ENCODE data around the gene CIBAR2.
"Not testable (repeated sequence)": the region's sequence is repeated elsewhere in the genome, so short reads cannot be mapped to it uniquely, and the experiment has no call there.

The CIBAR2 gene

GRCh38 chr16:85125570-85126393 is 13.5 kb upstream of the CIBAR2 start:
- Histone ChIP-seq H3K4me3 (ENCODE audit: low read depth in 1 of 2, low read length in 2 of 2) (no peak overlapping the region), H3K27ac (ENCODE audit: low read length) (no peak overlapping the region), H3K4me1 (ENCODE audit: control insufficient read depth in 1 of 2, insufficient read depth in 2 of 2, low read length in 2 of 2) (peaks cover 13 to 23% of the 10 kb centered on the region in 2 donors)

GRCh38 chr16:85124636-85125346 is 12.5 kb upstream of the CIBAR2 start:
- Histone ChIP-seq H3K4me3 (ENCODE audit: low read depth in 1 of 2, low read length in 2 of 2) (no peak overlapping the region), H3K27ac (ENCODE audit: low read length) (no peak overlapping the region)

More at GRCh38 chr16:85125570-85126393, 13.5 kb upstream of the CIBAR2 start:
- Histone ChIP-seq H3K27me3 (ENCODE audit: low read depth, low read length) (no peaks in the 10 kb centered on the region), H3K36me3 (ENCODE audit: control insufficient read depth in 1 of 2, insufficient read depth in 2 of 2, low read length in 2 of 2) (no peaks in the 10 kb centered on the region), H3K9me3 (ENCODE audit: control insufficient read depth in 1 of 2, low read length in 2 of 2) (no peaks in the 10 kb centered on the region)

GRCh38 chr16:85123891-85124635 is 11.8 kb upstream of the CIBAR2 start:
- H3K9me3 ChIP-seq (ENCODE audit: control insufficient read depth in 1 of 2, low read length in 2 of 2), result no peaks in the 10 kb centered on the region
- no peaks in the 10 kb centered on the region for H3K36me3 ChIP-seq (ENCODE audit: control insufficient read depth in 1 of 2, insufficient read depth in 2 of 2, low read length in 2 of 2)
- H3K4me3 ChIP-seq (ENCODE audit: low read depth in 1 of 2, low read length in 2 of 2), result no peak overlapping the region
- no peak overlapping the region for H3K27ac ChIP-seq (ENCODE audit: low read length)
- H3K4me1 ChIP-seq (ENCODE audit: control insufficient read depth in 1 of 2, insufficient read depth in 2 of 2, low read length in 2 of 2), result peaks cover 4 to 11% of the 10 kb centered on the region in 2 donors
- no peaks in the 10 kb centered on the region for H3K27me3 ChIP-seq (ENCODE audit: low read depth, low read length)

More at GRCh38 chr16:85124636-85125346, 12.5 kb upstream of the CIBAR2 start:
- no peaks in the 10 kb centered on the region for H3K36me3 ChIP-seq (ENCODE audit: control insufficient read depth in 1 of 2, insufficient read depth in 2 of 2, low read length in 2 of 2)
- no peaks in the 10 kb centered on the region for H3K27me3 ChIP-seq (ENCODE audit: low read depth, low read length)
- H3K9me3 ChIP-seq (ENCODE audit: control insufficient read depth in 1 of 2, low read length in 2 of 2), result no peaks in the 10 kb centered on the region
- H3K4me1 ChIP-seq (ENCODE audit: control insufficient read depth in 1 of 2, insufficient read depth in 2 of 2, low read length in 2 of 2), result peaks cover 4 to 14% of the 10 kb centered on the region in 2 donors

GRCh38 chr16:85123441-85123840 is 11.2 kb upstream of the CIBAR2 start:
- H3K27ac ChIP-seq (ENCODE audit: low read length); H3K9me3 ChIP-seq (ENCODE audit: control insufficient read depth in 1 of 2, low read length in 2 of 2); H3K36me3 ChIP-seq (ENCODE audit: control insufficient read depth in 1 of 2, insufficient read depth in 2 of 2, low read length in 2 of 2); H3K27me3 ChIP-seq (ENCODE audit: low read depth, low read length); H3K4me3 ChIP-seq (ENCODE audit: low read depth in 1 of 2, low read length in 2 of 2): not testable (repeated sequence)
- peaks cover 4 to 11% of the 10 kb centered on the region in 2 donors for H3K4me1 ChIP-seq (ENCODE audit: control insufficient read depth in 1 of 2, insufficient read depth in 2 of 2, low read length in 2 of 2)

- Histone ChIP-seq H3K36me3 (ENCODE audit: control insufficient read depth in 1 of 2, insufficient read depth in 2 of 2, low read length in 2 of 2) (no peaks in the 10 kb centered on the region), H3K27ac (ENCODE audit: low read length) (no peak overlapping the region), H3K4me3 (ENCODE audit: low read depth in 1 of 2, low read length in 2 of 2) (no peak overlapping the region), H3K27me3 (ENCODE audit: low read depth, low read length) (no peaks in the 10 kb centered on the region), H3K4me1 (ENCODE audit: control insufficient read depth in 1 of 2, insufficient read depth in 2 of 2, low read length in 2 of 2) (no peaks in the 10 kb centered on the region), H3K9me3 (ENCODE audit: control insufficient read depth in 1 of 2, low read length in 2 of 2) (no peaks in the 10 kb centered on the region)
Observed at GRCh38 chr16:85120006-85120340, 7.7 kb upstream of the CIBAR2 start.

GRCh38 chr16:85117418-85117817 is 5.1 kb upstream of the CIBAR2 start:
- H3K4me3 ChIP-seq (ENCODE audit: low read depth in 1 of 2, low read length in 2 of 2), result no peak overlapping the region
- H3K4me1 ChIP-seq (ENCODE audit: control insufficient read depth in 1 of 2, insufficient read depth in 2 of 2, low read length in 2 of 2), result no peaks in the 10 kb centered on the region
- H3K36me3 ChIP-seq (ENCODE audit: control insufficient read depth in 1 of 2, insufficient read depth in 2 of 2, low read length in 2 of 2), result no peaks in the 10 kb centered on the region
- H3K27ac ChIP-seq (ENCODE audit: low read length), result no peak overlapping the region
- no peaks in the 10 kb centered on the region for H3K27me3 ChIP-seq (ENCODE audit: low read depth, low read length)
- H3K9me3 ChIP-seq (ENCODE audit: control insufficient read depth in 1 of 2, low read length in 2 of 2), result no peaks in the 10 kb centered on the region

- H3K4me1 ChIP-seq (ENCODE audit: control insufficient read depth in 1 of 2, insufficient read depth in 2 of 2, low read length in 2 of 2), result no peaks in the 10 kb centered on the region
- H3K9me3 ChIP-seq (ENCODE audit: control insufficient read depth in 1 of 2, low read length in 2 of 2), result no peaks in the 10 kb centered on the region
- H3K36me3 ChIP-seq (ENCODE audit: control insufficient read depth in 1 of 2, insufficient read depth in 2 of 2, low read length in 2 of 2), result no peaks in the 10 kb centered on the region
- no peak overlapping the region for H3K27ac ChIP-seq (ENCODE audit: low read length)
- no peaks in the 10 kb centered on the region for H3K27me3 ChIP-seq (ENCODE audit: low read depth, low read length)
- H3K4me3 ChIP-seq (ENCODE audit: low read depth in 1 of 2, low read length in 2 of 2), result peak overlapping the region in 1 of 2 donors; percentile 44
Observed at GRCh38 chr16:85114909-85115567, 2.8 kb upstream of the CIBAR2 start.

GRCh38 chr16:85113913-85114312 is 1.6 kb upstream of the CIBAR2 start:
- no peaks in the 10 kb centered on the region for H3K36me3 ChIP-seq (ENCODE audit: control insufficient read depth in 1 of 2, insufficient read depth in 2 of 2, low read length in 2 of 2)
- no peaks in the 10 kb centered on the region for H3K9me3 ChIP-seq (ENCODE audit: control insufficient read depth in 1 of 2, low read length in 2 of 2)
- H3K4me3 ChIP-seq (ENCODE audit: low read depth in 1 of 2, low read length in 2 of 2), result no peak overlapping the region
- H3K4me1 ChIP-seq (ENCODE audit: control insufficient read depth in 1 of 2, insufficient read depth in 2 of 2, low read length in 2 of 2), result no peaks in the 10 kb centered on the region
- H3K27ac ChIP-seq (ENCODE audit: low read length), result no peak overlapping the region
- H3K27me3 ChIP-seq (ENCODE audit: low read depth, low read length), result no peaks in the 10 kb centered on the region

- no peaks in the 10 kb centered on the region for H3K36me3 ChIP-seq (ENCODE audit: control insufficient read depth in 1 of 2, insufficient read depth in 2 of 2, low read length in 2 of 2)
- H3K27ac ChIP-seq (ENCODE audit: low read length), result no peak overlapping the region
- H3K4me3 ChIP-seq (ENCODE audit: low read depth in 1 of 2, low read length in 2 of 2), result no peak overlapping the region
- H3K27me3 ChIP-seq (ENCODE audit: low read depth, low read length), result no peaks in the 10 kb centered on the region
- no peaks in the 10 kb centered on the region for H3K4me1 ChIP-seq (ENCODE audit: control insufficient read depth in 1 of 2, insufficient read depth in 2 of 2, low read length in 2 of 2)
- no peaks in the 10 kb centered on the region for H3K9me3 ChIP-seq (ENCODE audit: control insufficient read depth in 1 of 2, low read length in 2 of 2)
Observed at GRCh38 chr16:85113168-85113733, 979 bp upstream of the CIBAR2 start.

- no peak overlapping the region for H3K4me3 ChIP-seq (ENCODE audit: low read depth in 1 of 2, low read length in 2 of 2)
- H3K9me3 ChIP-seq (ENCODE audit: control insufficient read depth in 1 of 2, low read length in 2 of 2), result no peaks in the 10 kb centered on the region
- H3K4me1 ChIP-seq (ENCODE audit: control insufficient read depth in 1 of 2, insufficient read depth in 2 of 2, low read length in 2 of 2), result no peaks in the 10 kb centered on the region
- H3K27me3 ChIP-seq (ENCODE audit: low read depth, low read length), result no peaks in the 10 kb centered on the region
- no peak overlapping the region for H3K27ac ChIP-seq (ENCODE audit: low read length)
- H3K36me3 ChIP-seq (ENCODE audit: control insufficient read depth in 1 of 2, insufficient read depth in 2 of 2, low read length in 2 of 2), result no peaks in the 10 kb centered on the region
Observed at GRCh38 chr16:85111184-85111583, 1.1 kb downstream of the CIBAR2 start.

Measured in muscle layer of duodenum (tissue), 2 donors.